K562 (cell line): ENCODE results near the gene ZNF544. TPM values are rescaled to one million over a fixed set of nuclear protein-coding genes. Genes with fewer than 3 reads are reported as not detected.

Experiments used
- ARHGAP35 ChIP-seq: fragments of 450-650 bp; IDR thresholded peaks from 2 replicates; pipeline ENCODE4 v1.6.1; 2018; ENCODE audit not compliant: partially characterized antibody
- BRD9 ChIP-seq: fragments of 450-650 bp; IDR thresholded peaks from 2 replicates; pipeline ENCODE4 v1.6.1; 2018; ENCODE audit warnings: low read depth; ENCODE audit not compliant: partially characterized antibody
- DIDO1 ChIP-seq: fragments of 450-650 bp; IDR thresholded peaks from 2 replicates; pipeline ENCODE4 v1.6.1; 2016; ENCODE audit warnings: low read depth, missing biosample characterization, missing genetic modification characterization
- EHMT2 ChIP-seq: fragments of 450-650 bp; IDR thresholded peaks from 2 replicates; pipeline ENCODE4 v1.6.1; 2018; ENCODE audit warnings: antibody characterized with exemption
- ETS2 ChIP-seq: IDR thresholded peaks from 2 replicates; pipeline ENCODE4 v1.6.1; 2016; ENCODE audit warnings: borderline replicate concordance, missing genetic modification characterization, mild to moderate bottlenecking, moderate library complexity, missing compliant biosample characterization; ENCODE audit not compliant: poor library complexity, severe bottlenecking
- FOS ChIP-seq: IDR thresholded peaks from 3 replicates; pipeline ENCODE4 v1.6.1; 2011; ENCODE audit not compliant: insufficient read length; ENCODE audit errors: extremely low read depth
- FOXK2 ChIP-seq, 2 experiments: fragments of 450-650 bp; IDR thresholded peaks in 1 of 2; conservative IDR thresholded peaks in 1 of 2; 2 replicates each; pipeline ENCODE4 v1.6.1; 2016; ENCODE audit warnings: low read depth in 2 of 2, mild to moderate bottlenecking in 1 of 2
- KLF13 ChIP-seq: fragments of 450-650 bp; IDR thresholded peaks from 2 replicates; pipeline ENCODE4 v1.6.1; 2016; ENCODE audit warnings: missing genetic modification characterization, low read depth, mild to moderate bottlenecking, missing compliant biosample characterization, moderate library complexity, borderline replicate concordance
- MAFF ChIP-seq: IDR thresholded peaks from 2 replicates; pipeline ENCODE4 v1.6.1; 2012; ENCODE audit warnings: low read length, improper control_type of control experiment
- MAFK ChIP-seq: IDR thresholded peaks from 2 replicates; pipeline ENCODE4 v1.6.1; 2011; ENCODE audit warnings: low read length, improper control_type of control experiment
- PCBP1 ChIP-seq: fragments of 200-400 bp; formaldehyde crosslinking; IDR thresholded peaks from 2 replicates; pipeline ENCODE4 v1.6.1; 2018; ENCODE audit warnings: mild to moderate bottlenecking, low read depth, low read length; ENCODE audit not compliant: poor library complexity, severe bottlenecking
- PTBP1 ChIP-seq: fragments of 200-400 bp; formaldehyde crosslinking; IDR thresholded peaks from 2 replicates; pipeline ENCODE4 v1.6.1; 2017; ENCODE audit warnings: low read depth, low read length
- SETDB1 ChIP-seq: IDR thresholded peaks from one replicate; pipeline ENCODE4 v1.6.1; 2012; ENCODE audit warnings: low read length, control low read depth, inconsistent platforms
- SIN3A ChIP-seq, 2 experiments: fragments of 150-350 bp in 1 of 2; IDR thresholded peaks; 2 replicates each; pipeline ENCODE4 v1.6.1; 2011 to 2016; ENCODE audit warnings: borderline replicate concordance in 2 of 2, low read depth in 2 of 2, low read length in 2 of 2, mild to moderate bottlenecking in 2 of 2, moderate library complexity in 2 of 2; ENCODE audit not compliant: control insufficient read depth in 1 of 2
- SUPT5H ChIP-seq: fragments of 450-650 bp; IDR thresholded peaks from 2 replicates; pipeline ENCODE4 v1.6.1; 2016
- ZNF24 ChIP-seq: fragments of 450-650 bp; IDR thresholded peaks from 2 replicates; pipeline ENCODE4 v1.6.1; 2016
- ZNF644 ChIP-seq: fragments of 200-800 bp; sonication (Bioruptor generic); IDR thresholded peaks from 2 replicates; pipeline ENCODE4 v1.6.1; 2016; ENCODE audit warnings: low read depth, missing genetic modification characterization, missing compliant biosample characterization
- ZNF717 ChIP-seq: fragments of 250-450 bp; sonication (Bioruptor Pico); IDR thresholded peaks from 2 replicates; pipeline ENCODE4 v1.5.0; 2021
- ZNF766 ChIP-seq: fragments of 200-800 bp; sonication (Bioruptor generic); conservative IDR thresholded peaks from 2 replicates; pipeline ENCODE4 v1.6.1; 2016; ENCODE audit warnings: missing genetic modification characterization, missing compliant biosample characterization
- polyA plus RNA-seq, 8 experiments: library from polyadenylated mRNA; depleted of rRNA in 4 of 8; stranded (reverse) in 5 of 8; unstranded in 3 of 8; fragments of >200 nt; fragmentation: Nextera tagmentation in 2 of 8; fragmentation: Illumina TruSeq in 1 of 8; extraction: Ambion mirVana in 2 of 8; extraction: Trizol in 1 of 8; gene quantifications; 2 replicates each; pipeline versions ENCODE4 v1.2.1 to v1.2.3, GENCODE V29; 2011 to 2014; ENCODE audit warnings: inconsistent platforms in 1 of 8, missing spikeins in 1 of 8
- total RNA-seq, 7 experiments: library from RNA; depleted of rRNA in 6 of 7; stranded (reverse); fragments of >200 nt in 6 of 7; fragmentation: Illumina TruSeq in 2 of 7; extraction: Trizol in 2 of 7; gene quantifications; 2 replicates each; pipeline versions ENCODE4 v1.2.1 to v1.2.3, GENCODE V29; 2011 to 2021; ENCODE audit warnings: low replicate concordance in 1 of 7
- TF ChIP-seq, protein P1 (sequence below): sonication (generic); formaldehyde crosslinking; IDR thresholded peaks from 2 replicates; pipeline ENCODE4 v1.8.0; 2023; ENCODE audit warnings: mild to moderate bottlenecking, missing genetic modification reagents
- TF ChIP-seq, protein P2 (sequence below): fragments of 450-650 bp; IDR thresholded peaks from 2 replicates; pipeline ENCODE4 v1.6.1; 2016
- TF ChIP-seq, protein P3 (sequence below): fragments of 250-450 bp; sonication (Bioruptor Pico); IDR thresholded peaks from 2 replicates; pipeline ENCODE4 v1.5.0; 2020; ENCODE audit warnings: mild to moderate bottlenecking
- TF ChIP-seq, protein P4 (sequence below), 2 experiments: fragments of 450-650 bp in 1 of 2; sonication (generic) in 1 of 2; formaldehyde crosslinking; conservative IDR thresholded peaks; 2 replicates each; pipeline versions ENCODE4 v1.4.0 to v1.8.1; 2020 to 2022; ENCODE audit warnings: mild to moderate bottlenecking in 1 of 2, missing genetic modification reagents in 1 of 2
- TF ChIP-seq, protein P5 (sequence below): fragments of 250-450 bp; sonication (Bioruptor Pico); IDR thresholded peaks from 2 replicates; pipeline ENCODE4 v1.8.0; 2022; ENCODE audit warnings: inconsistent platforms

ZNF544 gene
- total and polyA plus RNA-seq, 9 of the 15 experiments (the other 6 are each of a cell fraction or from before 2014, with no cell fraction given) = 23.6 to 59.0 (median 41.4) TPM

DNA sequence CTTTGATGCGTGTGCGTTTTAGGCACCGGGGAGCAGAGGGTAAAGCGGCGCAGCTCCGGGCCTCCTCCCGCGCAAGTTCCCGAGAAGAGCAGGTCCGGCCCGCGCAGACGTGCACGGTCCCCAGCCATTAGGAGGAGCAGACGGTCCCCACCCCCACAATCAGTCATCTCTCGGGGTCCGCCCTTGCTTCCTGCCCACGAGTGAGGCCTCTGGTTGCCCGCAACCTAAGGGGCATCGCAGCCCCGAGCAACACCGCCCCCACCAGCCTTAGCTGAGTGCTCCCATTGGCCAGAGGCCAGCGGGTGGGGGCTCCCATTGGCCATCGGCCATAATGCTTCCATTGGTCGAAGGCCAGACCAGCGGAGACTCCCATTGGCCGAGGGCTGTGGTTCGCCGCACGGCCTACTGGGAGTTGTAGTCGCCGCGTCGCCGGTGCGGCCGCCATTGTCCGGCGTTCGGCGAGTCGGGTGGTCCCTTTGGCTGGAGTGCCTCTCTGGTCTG, 49.9 kb downstream of the ZNF544 start, which contains the start of gene ZNF8 (continued):
- TF ChIP-seq, protein P1, sequence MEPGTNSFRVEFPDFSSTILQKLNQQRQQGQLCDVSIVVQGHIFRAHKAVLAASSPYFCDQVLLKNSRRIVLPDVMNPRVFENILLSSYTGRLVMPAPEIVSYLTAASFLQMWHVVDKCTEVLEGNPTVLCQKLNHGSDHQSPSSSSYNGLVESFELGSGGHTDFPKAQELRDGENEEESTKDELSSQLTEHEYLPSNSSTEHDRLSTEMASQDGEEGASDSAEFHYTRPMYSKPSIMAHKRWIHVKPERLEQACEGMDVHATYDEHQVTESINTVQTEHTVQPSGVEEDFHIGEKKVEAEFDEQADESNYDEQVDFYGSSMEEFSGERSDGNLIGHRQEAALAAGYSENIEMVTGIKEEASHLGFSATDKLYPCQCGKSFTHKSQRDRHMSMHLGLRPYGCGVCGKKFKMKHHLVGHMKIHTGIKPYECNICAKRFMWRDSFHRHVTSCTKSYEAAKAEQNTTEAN (CRISPR knock-in tag) = peak; percentile 68; the same call in 1 of the 2 replicates
- TF ChIP-seq, protein P2, sequence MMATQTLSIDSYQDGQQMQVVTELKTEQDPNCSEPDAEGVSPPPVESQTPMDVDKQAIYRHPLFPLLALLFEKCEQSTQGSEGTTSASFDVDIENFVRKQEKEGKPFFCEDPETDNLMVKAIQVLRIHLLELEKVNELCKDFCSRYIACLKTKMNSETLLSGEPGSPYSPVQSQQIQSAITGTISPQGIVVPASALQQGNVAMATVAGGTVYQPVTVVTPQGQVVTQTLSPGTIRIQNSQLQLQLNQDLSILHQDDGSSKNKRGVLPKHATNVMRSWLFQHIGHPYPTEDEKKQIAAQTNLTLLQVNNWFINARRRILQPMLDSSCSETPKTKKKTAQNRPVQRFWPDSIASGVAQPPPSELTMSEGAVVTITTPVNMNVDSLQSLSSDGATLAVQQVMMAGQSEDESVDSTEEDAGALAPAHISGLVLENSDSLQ = peak; percentile 83
- no peak for TF ChIP-seq MAFK
- peak in 1 of 2 experiments; percentile 47; a peak in 2 of 4 replicates for TF ChIP-seq SIN3A (IDR thresholded peaks at IDR 0.05; ENCODE audit: borderline replicate concordance in 2 of 2, control insufficient read depth in 1 of 2, low read depth in 2 of 2, low read length in 2 of 2)
- TF ChIP-seq, protein P3, sequence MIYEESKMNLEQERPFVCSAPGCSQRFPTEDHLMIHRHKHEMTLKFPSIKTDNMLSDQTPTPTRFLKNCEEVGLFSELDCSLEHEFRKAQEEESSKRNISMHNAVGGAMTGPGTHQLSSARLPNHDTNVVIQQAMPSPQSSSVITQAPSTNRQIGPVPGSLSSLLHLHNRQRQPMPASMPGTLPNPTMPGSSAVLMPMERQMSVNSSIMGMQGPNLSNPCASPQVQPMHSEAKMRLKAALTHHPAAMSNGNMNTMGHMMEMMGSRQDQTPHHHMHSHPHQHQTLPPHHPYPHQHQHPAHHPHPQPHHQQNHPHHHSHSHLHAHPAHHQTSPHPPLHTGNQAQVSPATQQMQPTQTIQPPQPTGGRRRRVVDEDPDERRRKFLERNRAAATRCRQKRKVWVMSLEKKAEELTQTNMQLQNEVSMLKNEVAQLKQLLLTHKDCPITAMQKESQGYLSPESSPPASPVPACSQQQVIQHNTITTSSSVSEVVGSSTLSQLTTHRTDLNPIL = no peak
- TF ChIP-seq, protein P4, sequence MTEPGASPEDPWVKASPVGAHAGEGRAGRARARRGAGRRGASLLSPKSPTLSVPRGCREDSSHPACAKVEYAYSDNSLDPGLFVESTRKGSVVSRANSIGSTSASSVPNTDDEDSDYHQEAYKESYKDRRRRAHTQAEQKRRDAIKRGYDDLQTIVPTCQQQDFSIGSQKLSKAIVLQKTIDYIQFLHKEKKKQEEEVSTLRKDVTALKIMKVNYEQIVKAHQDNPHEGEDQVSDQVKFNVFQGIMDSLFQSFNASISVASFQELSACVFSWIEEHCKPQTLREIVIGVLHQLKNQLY (CRISPR knock-in tag; conservative IDR thresholded peaks at IDR 0.05) = no peak
- TF ChIP-seq SUPT5H = peak; percentile 88; the same call in 1 of the 2 replicates
- TF ChIP-seq, protein P5, sequence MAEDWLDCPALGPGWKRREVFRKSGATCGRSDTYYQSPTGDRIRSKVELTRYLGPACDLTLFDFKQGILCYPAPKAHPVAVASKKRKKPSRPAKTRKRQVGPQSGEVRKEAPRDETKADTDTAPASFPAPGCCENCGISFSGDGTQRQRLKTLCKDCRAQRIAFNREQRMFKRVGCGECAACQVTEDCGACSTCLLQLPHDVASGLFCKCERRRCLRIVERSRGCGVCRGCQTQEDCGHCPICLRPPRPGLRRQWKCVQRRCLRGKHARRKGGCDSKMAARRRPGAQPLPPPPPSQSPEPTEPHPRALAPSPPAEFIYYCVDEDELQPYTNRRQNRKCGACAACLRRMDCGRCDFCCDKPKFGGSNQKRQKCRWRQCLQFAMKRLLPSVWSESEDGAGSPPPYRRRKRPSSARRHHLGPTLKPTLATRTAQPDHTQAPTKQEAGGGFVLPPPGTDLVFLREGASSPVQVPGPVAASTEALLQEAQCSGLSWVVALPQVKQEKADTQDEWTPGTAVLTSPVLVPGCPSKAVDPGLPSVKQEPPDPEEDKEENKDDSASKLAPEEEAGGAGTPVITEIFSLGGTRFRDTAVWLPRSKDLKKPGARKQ (CRISPR knock-in tag) = no peak
- TF ChIP-seq EHMT2 = no peak
- TF ChIP-seq FOXK2 (conservative IDR thresholded peaks at IDR 0.05 in 1 of 2, IDR thresholded peaks at IDR 0.05 in 1 of 2; ENCODE audit: low read depth in 2 of 2) = peak in 1 of 2 experiments; percentile 15; a peak in 2 of 4 replicates
- no peak for TF ChIP-seq BRD9
- TF ChIP-seq MAFF = no peak
- peak; percentile 5 for TF ChIP-seq PCBP1
- no peak for TF ChIP-seq ARHGAP35
- no peak for TF ChIP-seq DIDO1 (tag)
- TF ChIP-seq FOS = peak; percentile 99
- TF ChIP-seq SETDB1 = no peak
- no peak for TF ChIP-seq ZNF717
- TF ChIP-seq PTBP1 = no peak
- TF ChIP-seq ZNF766 = no peak
- no peak for TF ChIP-seq ZNF24
- 0 out of 2 replicates have a peak, but pooled peaks have one; percentile 21 for TF ChIP-seq KLF13 (tag)
- TF ChIP-seq ETS2 (tag) = no peak
- TF ChIP-seq ZNF644 (tag) = no peak
